Osteocyte (in vitro differentiated cells): Measurements from ENCODE around the gene MBNL2. TPM values are rescaled to one million over a fixed set of nuclear protein-coding genes. Genes with fewer than 3 reads are reported as not detected.

Experiments
- DNase-seq: peaks from one replicate; pipeline ENCODE4 v3.0.0; 2021; ENCODE audit warnings: mixed read lengths; ENCODE audit not compliant: unreplicated experiment; ENCODE audit errors: extremely low spot score
- H3K27ac Mint-ChIP-seq: one replicate; pipeline ENCODE4 v1.8.0; 2021; ENCODE audit warnings: mild to moderate bottlenecking, mixed read lengths; ENCODE audit not compliant: unreplicated experiment
- H3K27me3 Mint-ChIP-seq: one replicate; pipeline ENCODE4 v1.8.0; 2021; ENCODE audit warnings: mixed read lengths; ENCODE audit not compliant: unreplicated experiment
- H3K36me3 Mint-ChIP-seq: one replicate; pipeline ENCODE4 v1.8.0; 2021; ENCODE audit warnings: mixed read lengths; ENCODE audit not compliant: unreplicated experiment
- H3K4me1 Mint-ChIP-seq: one replicate; pipeline ENCODE4 v1.8.0; 2021; ENCODE audit warnings: mixed read lengths; ENCODE audit not compliant: unreplicated experiment
- H3K4me3 Mint-ChIP-seq: one replicate; pipeline ENCODE4 v1.8.0; 2021; ENCODE audit warnings: mild to moderate bottlenecking, moderate library complexity, mixed read lengths; ENCODE audit not compliant: unreplicated experiment
- H3K9me3 Mint-ChIP-seq: one replicate; pipeline ENCODE4 v1.8.0; 2021; ENCODE audit warnings: mixed read lengths; ENCODE audit not compliant: unreplicated experiment
- CTCF ChIP-seq: fragments of 200-600 bp; sonication (generic); IDR thresholded peaks from 2 replicates; pipeline ENCODE4 v1.5.0; 2021; ENCODE audit warnings: antibody characterized with exemption, mild to moderate bottlenecking, moderate library complexity
- total RNA-seq: library from RNA; stranded (reverse); gene quantifications from 2 replicates; pipeline ENCODE4 v1.2.1, GENCODE V29; 2021

MBNL2 gene
- total RNA-seq, 1 donor from 2014 or later = 66.6 TPM

GRCh38 chr13:97288486-97288900, 66.4 kb downstream of the MBNL2 start:
- Mint-ChIP-seq H3K4me3 (no peak overlapping the region), H3K27me3 (no peaks in the 10 kb centered on the region), H3K4me1 (peaks cover 25% of the 10 kb centered on the region), H3K9me3 (no peaks in the 10 kb centered on the region), H3K27ac (no peak overlapping the region), H3K36me3 (peaks cover 19% of the 10 kb centered on the region)
- TF ChIP-seq CTCF = no peak
- no peak for DNase-seq

DNA sequence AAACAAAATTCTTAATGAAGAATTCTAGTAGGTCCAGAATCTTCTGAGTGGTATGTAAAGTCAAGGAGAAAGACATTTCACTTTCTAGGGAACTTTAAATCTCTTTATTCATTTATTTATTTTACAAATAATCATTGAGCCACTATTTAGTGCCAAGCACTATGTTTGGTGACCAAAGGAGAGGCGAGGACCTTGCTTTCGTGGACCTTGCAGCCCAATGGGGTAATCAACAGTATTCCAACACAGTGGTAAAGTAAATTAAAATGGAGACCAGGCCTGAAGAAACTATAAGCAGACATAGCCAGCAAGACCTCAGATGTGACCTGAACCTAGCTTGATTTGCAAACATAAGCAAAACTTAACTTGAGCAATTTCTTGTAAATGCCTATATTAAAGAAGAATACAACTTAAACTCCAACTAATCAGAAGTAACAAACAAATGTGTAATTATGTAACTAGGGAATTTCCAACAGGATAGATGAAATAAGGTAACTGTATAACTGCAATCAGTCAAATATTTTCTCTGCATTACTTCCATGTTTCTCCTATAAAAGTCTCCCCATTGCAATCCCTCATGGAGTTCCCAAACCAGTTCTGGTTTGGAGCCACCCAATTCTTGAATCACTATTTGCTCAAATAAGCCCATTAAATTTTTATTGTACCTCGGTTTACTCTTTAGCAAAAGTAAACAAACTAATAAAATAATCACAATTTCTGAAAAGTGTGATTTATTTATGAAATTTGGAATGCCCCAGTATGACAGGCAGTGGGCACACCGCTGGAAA, 67.6 kb downstream of the MBNL2 start:
- Mint-ChIP-seq H3K36me3 (peaks cover 16% of the 10 kb centered on the region), H3K4me1 (peaks cover 23% of the 10 kb centered on the region), H3K27me3 (no peaks in the 10 kb centered on the region), H3K27ac (no peak overlapping the region), H3K9me3 (no peaks in the 10 kb centered on the region), H3K4me3 (no peak overlapping the region)
- no peak for TF ChIP-seq CTCF
- no peak for DNase-seq

DNA sequence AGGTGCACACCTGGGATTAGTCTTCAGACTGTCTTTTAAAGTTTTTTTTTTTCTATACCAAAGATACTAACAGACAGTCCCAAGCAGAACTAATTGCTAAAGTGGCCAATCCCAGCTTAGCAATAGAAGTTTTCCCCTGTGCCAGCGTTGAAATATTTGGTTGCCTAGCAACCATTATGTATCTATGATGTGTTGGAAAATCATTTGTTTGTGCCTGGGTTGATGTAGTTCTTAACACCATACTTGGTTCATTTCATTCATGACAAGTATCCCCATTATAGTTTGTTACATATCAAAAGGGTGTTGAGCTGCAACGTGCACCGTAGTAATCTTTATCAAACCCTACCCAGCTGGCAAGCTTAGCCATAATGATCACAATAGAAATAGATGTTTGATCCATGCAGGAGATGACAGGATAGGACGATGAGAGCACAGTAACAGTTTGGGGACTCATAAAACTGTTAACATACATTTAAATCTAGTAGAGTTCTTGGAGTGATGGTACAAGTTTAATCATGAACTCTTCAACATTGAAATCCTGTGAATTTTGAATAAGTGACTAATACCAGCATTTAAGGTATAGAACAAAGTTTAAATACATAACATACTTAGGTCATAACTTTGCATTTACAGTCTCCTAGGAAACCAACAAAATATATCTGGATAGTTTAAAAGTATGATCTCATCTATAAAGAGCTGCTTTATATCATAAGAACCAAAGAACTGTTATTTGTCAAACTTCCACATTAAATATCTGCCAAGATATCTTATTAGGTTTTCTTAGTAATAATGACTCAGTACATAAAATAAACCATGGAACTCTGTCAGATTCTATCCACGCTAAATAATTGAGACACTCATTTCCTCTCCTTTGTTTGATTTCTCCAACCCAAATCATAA, 73.4 kb downstream of the MBNL2 start:
- Mint-ChIP-seq H3K27ac (peak overlapping the region; percentile 94), H3K9me3 (no peaks in the 10 kb centered on the region), H3K4me3 (no peak overlapping the region), H3K27me3 (no peaks in the 10 kb centered on the region), H3K4me1 (peaks cover 45% of the 10 kb centered on the region), H3K36me3 (peaks cover 14% of the 10 kb centered on the region)
- TF ChIP-seq CTCF = no peak
- no peak for DNase-seq

GRCh38 chr13:97296740-97297139, 74.6 kb downstream of the MBNL2 start:
- H3K9me3 Mint-ChIP-seq = no peaks in the 10 kb centered on the region
- H3K4me1 Mint-ChIP-seq = peaks cover 45% of the 10 kb centered on the region
- no peaks in the 10 kb centered on the region for H3K27me3 Mint-ChIP-seq
- H3K27ac Mint-ChIP-seq = peak overlapping the region; percentile 94
- no peak for DNase-seq
- TF ChIP-seq CTCF = no peak
- no peak overlapping the region for H3K4me3 Mint-ChIP-seq
- H3K36me3 Mint-ChIP-seq = peaks cover 10% of the 10 kb centered on the region

DNA sequence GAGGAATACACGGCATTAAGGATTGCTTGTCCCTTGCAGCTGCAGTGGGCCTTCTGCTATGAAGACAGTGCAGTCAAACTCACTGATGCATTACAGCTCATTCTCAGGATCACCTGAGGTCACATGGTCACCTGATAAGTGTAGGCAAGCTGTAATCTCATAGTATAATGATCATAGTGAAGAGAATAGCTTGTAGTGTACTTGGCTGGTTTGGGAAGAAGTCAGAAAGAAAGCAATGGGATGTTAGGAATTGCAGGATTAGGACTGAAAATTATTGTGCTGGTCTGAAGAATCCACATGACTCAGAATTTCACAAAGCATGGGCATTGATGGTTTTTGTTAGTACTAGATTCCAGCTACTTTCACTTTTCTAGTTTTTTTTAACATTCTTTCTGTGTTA, 76.7 kb downstream of the MBNL2 start:
- Mint-ChIP-seq H3K27me3 (no peaks in the 10 kb centered on the region), H3K4me1 (peaks cover 45% of the 10 kb centered on the region)

More for the DNA sequence above, 76.7 kb downstream of the MBNL2 start:
- no peak overlapping the region for H3K4me3 Mint-ChIP-seq
- no peak for DNase-seq
- peaks cover 5% of the 10 kb centered on the region for H3K36me3 Mint-ChIP-seq
- peak overlapping the region; percentile 79 for H3K27ac Mint-ChIP-seq
- no peak for TF ChIP-seq CTCF
- no peaks in the 10 kb centered on the region for H3K9me3 Mint-ChIP-seq
